Spinal cord (tissue), 10 donors: ENCODE measurements around the gene NSUN6. TPM values are rescaled to one million over a fixed set of nuclear protein-coding genes. Genes with fewer than 3 reads are reported as not detected.

Source experiments
- DNase-seq, 6 donors: peaks; one replicate each; pipeline versions ENCODE4 v3.0.0 to v3.0.0-alpha.2; 2013 to 2015; ENCODE audit warnings: low spot score in 6 of 6, low read depth in 4 of 6
- H3K27ac ChIP-seq: one replicate; pipeline ENCODE4 v1.5.1; 2013; ENCODE audit warnings: low read depth, low read length, control low read depth
- H3K27me3 ChIP-seq: one replicate; pipeline ENCODE4 v1.6.1; 2013; ENCODE audit warnings: low read length; ENCODE audit not compliant: control insufficient read depth, insufficient read depth
- H3K36me3 ChIP-seq: one replicate; pipeline ENCODE4 v1.6.1; 2013; ENCODE audit warnings: low read length; ENCODE audit not compliant: control insufficient read depth, insufficient read depth
- H3K4me1 ChIP-seq: one replicate; pipeline ENCODE4 v1.6.1; 2013; ENCODE audit warnings: low read length; ENCODE audit not compliant: control insufficient read depth, insufficient read depth
- H3K4me3 ChIP-seq: one replicate; pipeline ENCODE4 v1.5.1; 2013; ENCODE audit warnings: low read depth, low read length, control low read depth
- H3K9me3 ChIP-seq: one replicate; pipeline ENCODE4 v1.6.1; 2013; ENCODE audit warnings: low read length; ENCODE audit not compliant: control insufficient read depth, insufficient read depth
- WGBS: methylation state at CpG from one replicate; pipeline ENCODE4 v1.1.5; 2013; ENCODE audit warnings: missing lambda C conversion rate; ENCODE audit not compliant: insufficient coverage; 5-methylcytosine and 5-hydroxymethylcytosine counted together
- polyA plus RNA-seq, 2 donors: library from polyadenylated mRNA; unstranded; fragments of 120-200 nt; gene quantifications; one replicate each; pipeline ENCODE4 v1.2.1, GENCODE V29; 2013; ENCODE audit not compliant: insufficient read length in 2 of 2
- total RNA-seq, 2 donors: library from RNA; depleted of rRNA in 1 of 2; stranded (reverse); fragments of 120-200 nt in 1 of 2; fragments of >200 nt in 1 of 2; gene quantifications; one replicate each; pipeline versions ENCODE4 v1.2.3 to v1.2.4, GENCODE V29; 2013 to 2014
- donor health status: healthy.

Gene NSUN6
- total and polyA plus RNA-seq, 4 donors, result 19.6 to 31.0 (median 25.5) TPM

DNA sequence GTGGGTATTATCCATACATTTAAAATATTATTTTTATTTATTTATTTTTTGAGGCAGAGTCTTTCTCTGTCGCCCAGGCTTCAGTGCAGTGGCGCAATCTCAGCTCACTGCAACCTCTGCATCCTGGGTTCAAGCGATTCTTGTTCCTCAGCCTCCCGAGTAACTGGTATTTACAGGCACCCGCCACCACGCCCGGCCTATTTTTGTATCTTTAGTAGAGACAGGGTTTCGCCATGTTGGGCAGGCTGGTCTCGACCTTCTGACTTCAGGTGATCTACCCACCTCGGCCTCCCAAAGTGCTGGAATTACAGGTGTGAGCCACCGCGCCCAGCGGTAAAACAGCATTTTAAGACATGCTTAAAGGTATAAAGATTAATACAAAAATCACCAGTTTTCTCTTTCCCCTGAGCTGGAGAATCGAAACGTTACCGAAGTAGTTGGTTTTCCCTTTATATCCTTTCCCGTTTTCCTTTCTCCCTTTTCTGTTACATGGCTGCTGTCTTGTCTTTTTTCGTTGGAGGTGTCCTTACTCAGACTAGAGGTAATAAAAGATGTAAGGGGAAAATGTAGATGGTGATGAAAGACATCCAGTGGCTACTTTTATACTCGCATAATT lies 9.5 kb upstream of the NSUN6 start:
- H3K4me3 ChIP-seq, result peak overlapping the region; percentile 95
- no peak overlapping the region for H3K27ac ChIP-seq
- 80% methylated on average over 1 of the region's 19 CpGs for WGBS

DNA sequence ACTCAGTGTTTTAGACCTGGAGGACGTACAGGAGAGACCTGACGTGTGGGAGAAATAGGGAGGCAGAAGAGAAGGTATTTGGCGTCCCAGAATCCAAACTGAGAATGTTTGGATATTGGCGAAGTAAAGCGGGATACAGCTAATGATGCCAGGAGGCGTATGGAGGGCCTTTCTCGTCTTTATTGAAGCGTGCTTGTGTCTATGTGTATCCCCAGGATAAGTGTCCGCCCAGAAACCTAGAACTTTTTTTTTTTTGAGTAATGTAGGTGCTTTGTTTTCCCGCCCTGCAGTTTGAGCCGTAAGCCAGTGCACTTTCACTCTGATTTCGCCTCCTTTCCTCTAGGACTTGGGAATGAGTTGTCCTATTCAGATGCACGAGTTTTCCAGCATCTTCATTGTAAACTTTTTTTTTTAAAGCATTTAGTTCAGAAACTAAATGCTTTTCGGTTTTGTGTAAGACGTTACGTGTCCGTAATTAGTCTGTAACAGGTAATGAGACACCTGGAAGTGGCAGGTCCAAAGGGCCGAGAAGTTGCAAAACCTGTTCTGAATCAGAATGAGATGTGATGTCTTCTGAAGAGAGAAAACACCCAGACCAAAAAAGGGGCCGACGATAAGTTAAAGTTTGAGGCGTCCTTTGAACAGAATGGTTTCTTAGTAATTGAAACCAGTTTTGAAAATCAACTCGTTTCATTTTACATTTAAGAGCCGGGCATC lies 8.6 kb upstream of the NSUN6 start:
- DNase-seq, result peak in 3 of 6 donors; percentile 10 to 52 (median 26)

More for the DNA sequence above, 9.5 kb upstream of the NSUN6 start:
- no peaks in the 10 kb centered on the region for H3K36me3 ChIP-seq
- DNase-seq, result no peak
- no peaks in the 10 kb centered on the region for H3K9me3 ChIP-seq
- H3K4me1 ChIP-seq, result peaks cover 10% of the 10 kb centered on the region
- H3K27me3 ChIP-seq, result no peaks in the 10 kb centered on the region

DNA sequence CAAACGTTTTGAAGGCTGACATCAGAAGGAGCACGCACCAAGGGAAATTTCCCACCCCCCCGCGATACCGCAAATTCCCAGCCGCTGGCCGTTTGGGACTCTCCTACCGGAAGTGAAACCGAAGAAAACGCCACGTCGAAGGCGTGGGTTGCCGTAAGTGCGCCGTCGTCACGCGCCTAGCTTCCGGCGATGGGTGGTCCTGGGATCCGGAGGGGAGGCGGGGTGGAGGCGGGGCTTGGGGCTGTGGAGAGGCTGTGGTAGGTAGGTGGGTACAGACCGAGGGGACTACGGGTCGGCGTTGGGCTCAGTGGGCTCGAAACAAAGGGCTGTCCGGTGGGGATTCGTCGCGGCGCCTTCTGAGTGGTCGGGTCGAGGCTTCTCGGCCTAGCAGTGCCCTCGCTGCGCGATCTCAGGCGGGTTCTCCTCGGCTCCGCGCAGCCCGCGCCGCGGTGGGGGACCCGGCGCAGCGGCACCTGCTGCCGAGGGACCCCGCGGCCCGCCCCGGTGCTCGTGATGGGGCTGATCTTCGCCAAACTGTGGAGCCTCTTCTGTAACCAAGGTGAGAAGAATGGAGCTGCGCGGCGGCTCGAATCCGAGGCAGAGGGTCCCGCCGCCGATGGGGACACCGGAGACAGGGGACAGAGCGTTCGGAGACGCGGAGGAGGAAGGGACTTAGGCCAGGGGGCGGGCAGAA lies 7.9 kb upstream of the NSUN6 start, which contains the start of gene ARL5B:
Gene ARL5B (plus strand): TSS at position 307 of the 694 bp plus-strand sequence. CDS start 207 bp downstream, at position 514.
- Histone ChIP-seq H3K9me3 (no peaks in the 10 kb centered on the region), H3K36me3 (no peaks in the 10 kb centered on the region), H3K27me3 (no peaks in the 10 kb centered on the region), H3K4me1 (peaks cover 10% of the 10 kb centered on the region), H3K27ac (peak within 1 kb of the TSS; percentile 96), H3K4me3 (peak within 1 kb of the TSS; percentile 95)
- WGBS, result under 1% methylated on average over 70 of the region's 72 CpGs
- peak; percentile 92 to 99 (median 96) for DNase-seq

More for the DNA sequence above, 8.6 kb upstream of the NSUN6 start:
- no peaks in the 10 kb centered on the region for H3K9me3 ChIP-seq
- no peaks in the 10 kb centered on the region for H3K27me3 ChIP-seq
- peak overlapping the region; percentile 96 for H3K27ac ChIP-seq
- peak overlapping the region; percentile 95 for H3K4me3 ChIP-seq
- peaks cover 10% of the 10 kb centered on the region for H3K4me1 ChIP-seq
- H3K36me3 ChIP-seq, result no peaks in the 10 kb centered on the region
- WGBS, result 0% methylated on average over 15 of the region's 23 CpGs

DNA sequence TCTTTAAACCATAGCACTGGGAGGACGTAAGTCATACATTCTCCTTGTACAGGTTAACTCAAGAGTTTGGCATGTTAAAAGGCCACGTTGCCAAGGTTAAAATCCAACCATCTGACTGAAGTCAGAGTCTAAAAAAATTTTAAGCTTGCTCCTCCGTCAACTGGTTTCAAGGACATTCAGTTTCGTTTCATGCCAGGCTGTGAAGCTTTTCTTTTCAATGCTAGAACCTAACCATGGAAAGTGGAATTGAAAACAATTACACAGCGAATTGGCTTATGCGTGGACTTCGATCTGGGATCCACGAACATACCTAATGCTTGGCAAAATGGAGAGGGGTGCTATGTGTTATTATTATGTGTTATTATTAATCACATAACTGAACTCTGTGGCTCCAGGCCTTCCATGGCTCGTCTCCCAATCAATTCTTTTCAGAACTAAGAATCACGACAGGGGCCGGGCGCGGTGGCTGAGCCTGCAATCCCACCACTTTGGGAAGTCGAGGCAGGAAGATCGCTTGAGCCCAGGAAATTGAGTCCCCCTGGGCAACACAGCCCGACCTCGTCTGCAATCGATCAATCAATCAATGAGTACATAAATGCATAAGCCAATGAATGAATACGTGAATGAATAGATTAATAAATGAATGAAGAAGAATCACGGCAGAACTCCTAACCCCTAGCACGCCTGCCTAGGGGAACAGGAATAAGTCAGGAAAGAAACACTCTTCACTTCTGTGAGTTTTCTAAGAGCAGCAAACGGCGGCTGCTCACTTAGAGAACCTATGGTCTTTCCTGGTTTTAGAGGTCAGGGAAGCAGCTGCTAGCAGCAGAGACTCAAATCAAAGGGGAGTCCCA lies 7.1 kb upstream of the NSUN6 start:
- H3K27ac ChIP-seq, result peak overlapping the region; percentile 96
- WGBS, result 32% methylated on average over 11 of the region's 23 CpGs
- peak overlapping the region; percentile 95 for H3K4me3 ChIP-seq
- H3K36me3 ChIP-seq, result no peaks in the 10 kb centered on the region
- peak in 1 of 6 donors; percentile 14 for DNase-seq
- peaks cover 10% of the 10 kb centered on the region for H3K4me1 ChIP-seq
- H3K9me3 ChIP-seq, result no peaks in the 10 kb centered on the region
- no peaks in the 10 kb centered on the region for H3K27me3 ChIP-seq

DNA sequence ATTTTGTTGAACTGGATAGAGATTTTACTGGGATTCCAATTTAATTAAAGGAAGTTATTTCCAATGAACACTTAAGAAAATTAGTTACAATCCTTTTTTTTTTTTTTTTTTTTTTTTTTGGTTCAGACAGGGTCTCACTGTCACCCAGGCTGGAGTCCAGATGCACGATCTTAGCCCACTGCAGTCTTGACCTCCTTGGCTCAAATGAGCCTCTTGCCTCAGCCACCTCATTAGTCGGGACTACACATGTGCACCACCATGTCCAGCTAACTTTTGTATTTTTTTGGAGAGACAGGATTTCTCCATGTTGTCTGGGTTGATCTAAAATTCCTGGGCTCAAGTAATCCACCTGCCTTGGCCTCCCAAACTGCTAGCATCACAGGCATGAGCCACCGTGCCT lies 5.3 kb upstream of the NSUN6 start:
- Histone ChIP-seq H3K27me3 (no peaks in the 10 kb centered on the region), H3K4me1 (peaks cover 10% of the 10 kb centered on the region), H3K27ac (no peak overlapping the region), H3K4me3 (no peak overlapping the region), H3K36me3 (no peaks in the 10 kb centered on the region), H3K9me3 (no peaks in the 10 kb centered on the region)
- no CpG with 5 or more reads among the region's 3 CpGs for WGBS
- DNase-seq, result no peak

DNA sequence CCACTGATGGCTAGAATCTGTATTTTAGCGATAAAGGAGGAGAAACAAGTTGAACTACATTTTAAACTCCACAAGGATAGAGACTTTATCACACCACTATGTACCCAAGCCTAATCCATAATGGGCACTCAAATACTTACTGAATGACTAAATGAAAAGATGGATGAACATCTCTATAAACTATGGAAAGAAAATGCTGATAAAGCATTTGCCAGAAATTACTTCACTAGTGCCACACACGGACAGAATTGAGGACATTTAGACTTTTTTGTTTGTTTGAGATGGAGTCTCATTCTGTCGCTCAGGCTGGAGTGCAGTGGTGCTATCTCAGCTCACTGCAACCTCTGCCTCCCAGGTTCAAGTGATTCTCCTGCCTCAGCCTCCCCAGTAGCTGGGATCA lies 1.7 kb upstream of the NSUN6 start:
- Histone ChIP-seq H3K9me3 (no peaks in the 10 kb centered on the region), H3K27me3 (no peaks in the 10 kb centered on the region), H3K4me1 (peaks cover 3% of the 10 kb centered on the region), H3K4me3 (no peak overlapping the region), H3K27ac (no peak overlapping the region), H3K36me3 (no peaks in the 10 kb centered on the region)
- DNase-seq, result no peak
- WGBS, result no CpG with 5 or more reads among the region's 3 CpGs

DNA sequence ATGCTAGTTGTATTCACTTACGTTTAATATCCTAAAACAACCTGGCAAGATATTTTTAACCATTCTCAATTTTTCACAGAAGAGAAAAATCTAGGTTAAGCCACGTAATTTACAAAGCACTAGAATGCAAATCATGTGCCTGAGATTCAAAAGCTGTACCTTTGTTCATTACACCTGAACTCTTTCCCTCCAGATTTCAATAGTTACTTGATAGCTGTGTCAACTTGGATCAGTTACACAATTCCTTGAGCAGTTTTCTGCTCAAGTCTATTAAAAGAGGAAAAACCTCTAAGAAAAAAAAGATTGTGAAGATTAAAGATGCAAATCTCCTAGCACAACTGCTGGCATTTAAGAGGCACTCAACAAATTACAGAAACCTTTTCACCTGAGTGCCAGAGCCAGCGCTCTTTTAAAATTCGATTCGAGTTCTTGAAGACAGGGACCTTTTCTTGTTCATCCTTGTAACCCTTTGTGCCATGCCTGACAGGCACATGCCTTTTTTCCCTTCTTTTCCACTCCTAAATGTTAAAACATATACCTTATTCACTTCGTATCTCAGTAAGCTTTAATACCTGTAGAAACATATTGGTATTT lies 886 bp downstream of the NSUN6 start:
- peaks cover 3% of the 10 kb centered on the region for H3K36me3 ChIP-seq
- peaks cover 3% of the 10 kb centered on the region for H3K4me1 ChIP-seq
- no peaks in the 10 kb centered on the region for H3K9me3 ChIP-seq
- peak in 1 of 6 donors; percentile 15 for DNase-seq
- 0% methylated on average over 4 of the region's 6 CpGs for WGBS
- no peaks in the 10 kb centered on the region for H3K27me3 ChIP-seq
- H3K4me3 ChIP-seq, result peak overlapping the region; percentile 92
- H3K27ac ChIP-seq, result no peak overlapping the region

DNA sequence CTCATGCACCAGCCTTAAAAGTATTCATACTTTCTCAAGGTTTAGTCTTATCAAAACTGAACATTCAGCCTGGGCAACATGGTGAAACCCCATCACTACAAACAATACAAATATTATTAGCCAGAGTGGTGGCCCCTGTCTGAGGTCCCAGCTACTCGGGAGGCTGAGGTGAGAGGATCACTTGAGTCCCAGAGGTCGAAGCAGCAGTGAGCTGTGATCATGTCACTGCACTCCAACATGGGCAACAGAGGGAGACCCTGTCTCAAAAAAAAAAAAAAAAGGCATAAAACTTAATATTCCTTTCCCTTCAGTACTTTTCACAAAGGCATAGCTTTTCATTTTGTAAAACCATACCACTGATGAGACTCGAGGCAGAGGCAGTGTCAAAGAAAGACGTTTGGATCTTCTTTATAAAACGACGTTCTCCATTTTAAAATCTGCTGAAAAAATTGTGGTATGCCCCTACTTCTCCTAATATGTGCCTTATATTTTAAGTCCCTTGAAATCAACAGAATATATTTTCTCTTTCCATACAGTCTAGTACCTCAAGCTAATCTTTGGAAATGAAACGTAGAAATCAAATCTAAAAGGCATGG lies 1.9 kb downstream of the NSUN6 start:
- DNase-seq, result no peak
- 92% methylated on average over 5 of the region's 7 CpGs for WGBS

More for the DNA sequence above, 1.9 kb downstream of the NSUN6 start:
- H3K27me3 ChIP-seq, result no peaks in the 10 kb centered on the region
- H3K36me3 ChIP-seq, result peaks cover 6% of the 10 kb centered on the region
- no peak overlapping the region for H3K4me3 ChIP-seq
- H3K9me3 ChIP-seq, result no peaks in the 10 kb centered on the region
- H3K4me1 ChIP-seq, result peaks cover 3% of the 10 kb centered on the region
- H3K27ac ChIP-seq, result no peak overlapping the region
